ENCODE data around the gene KLK14. TPM values are rescaled to one million over a fixed set of nuclear protein-coding genes. Genes with fewer than 3 reads are reported as not detected.

The KLK14 gene, protein sequence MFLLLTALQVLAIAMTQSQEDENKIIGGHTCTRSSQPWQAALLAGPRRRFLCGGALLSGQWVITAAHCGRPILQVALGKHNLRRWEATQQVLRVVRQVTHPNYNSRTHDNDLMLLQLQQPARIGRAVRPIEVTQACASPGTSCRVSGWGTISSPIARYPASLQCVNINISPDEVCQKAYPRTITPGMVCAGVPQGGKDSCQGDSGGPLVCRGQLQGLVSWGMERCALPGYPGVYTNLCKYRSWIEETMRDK
- polyA plus RNA-seq (ENCODE audit: insufficient read depth in 1 of 5, insufficient read length in 5 of 5, low replicate concordance in 1 of 5) = under 1 TPM in 4 of 5 donors, not detected in 1; 0.13 to 0.31 (median 0.23) TPM
- long read RNA-seq, donor 1 = 0 reads
- long read RNA-seq, donor 2 = 0 reads
- long read RNA-seq, donor 3 = 0 reads
- long read RNA-seq, donor 4 = 0 reads
- long read RNA-seq, donor 5 = 0 reads
- long read RNA-seq, donor 6 = 0 reads
- long read RNA-seq, donor 7 = 0 reads
- long read RNA-seq, donor 8 = 0 reads

DNA sequence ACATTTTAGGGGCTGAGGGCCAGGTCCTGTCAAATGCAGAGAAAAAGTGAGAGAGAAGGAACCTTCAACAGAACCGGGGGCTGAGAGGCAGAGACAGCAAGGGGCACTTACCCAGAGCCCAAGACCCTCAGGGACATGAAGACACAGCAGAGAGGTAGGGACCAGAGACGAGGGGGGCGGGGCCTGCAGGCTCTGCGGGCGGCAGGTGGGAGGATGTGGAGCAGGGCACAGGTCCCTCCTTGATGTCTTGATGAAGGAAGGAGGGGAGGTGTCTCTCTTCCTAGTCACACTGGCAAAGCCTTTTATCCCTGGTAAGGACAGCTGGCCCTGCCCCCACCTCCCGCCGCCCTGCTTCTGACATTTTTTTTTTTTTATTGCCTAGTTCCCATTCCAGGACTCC, at the start of gene KLK14:
KLK14 (minus strand) TSS at position 277 of the 400 bp plus-strand sequence; CDS start at position 4, 273 bp downstream.
- DNase-seq = no peak

DNA sequence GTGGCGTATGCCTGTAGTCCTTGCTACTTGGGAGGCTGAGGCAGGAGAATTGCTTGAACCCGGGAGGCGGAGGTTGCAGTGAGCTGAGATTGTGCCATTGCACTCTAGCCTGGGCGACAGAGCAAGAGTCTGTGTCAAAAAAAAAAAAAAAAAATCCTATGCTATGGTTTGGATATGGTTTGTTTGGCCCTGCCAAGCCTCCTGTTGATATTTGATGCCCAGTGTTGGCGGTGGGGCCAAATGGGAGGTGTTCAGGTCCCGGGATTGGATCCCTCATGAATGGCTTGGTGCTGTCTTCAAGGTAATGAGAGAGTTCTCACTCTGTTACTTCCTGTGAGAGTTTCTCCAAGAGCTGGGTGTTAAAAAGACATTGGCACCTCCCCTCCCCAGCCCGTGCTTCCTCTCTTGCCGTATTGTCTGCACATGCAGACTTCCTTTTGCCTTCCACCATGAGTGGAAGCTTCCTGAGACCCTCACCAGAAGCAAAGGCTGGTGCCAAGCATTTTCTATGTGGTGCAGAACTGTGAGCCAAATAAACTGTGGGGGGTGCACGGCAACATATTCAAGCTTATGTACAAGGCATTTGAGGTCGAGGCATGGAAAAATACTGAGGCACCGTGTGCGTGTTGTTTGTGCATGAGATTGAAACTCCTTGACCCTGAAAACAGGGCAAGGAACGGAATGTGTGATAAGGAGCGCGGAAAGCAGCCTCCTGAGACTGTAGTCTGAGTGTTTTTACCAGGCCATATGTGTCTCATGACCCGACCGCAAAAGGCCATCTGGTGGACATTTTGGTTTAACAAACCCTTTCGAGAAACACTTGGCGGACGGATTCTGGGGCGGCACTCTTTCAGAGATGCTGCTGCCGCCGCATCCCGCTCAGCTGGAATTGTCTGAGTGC, 49.3 kb upstream of the KLK14 start:
- DNase-seq = peak; percentile 30 to 48

DNA sequence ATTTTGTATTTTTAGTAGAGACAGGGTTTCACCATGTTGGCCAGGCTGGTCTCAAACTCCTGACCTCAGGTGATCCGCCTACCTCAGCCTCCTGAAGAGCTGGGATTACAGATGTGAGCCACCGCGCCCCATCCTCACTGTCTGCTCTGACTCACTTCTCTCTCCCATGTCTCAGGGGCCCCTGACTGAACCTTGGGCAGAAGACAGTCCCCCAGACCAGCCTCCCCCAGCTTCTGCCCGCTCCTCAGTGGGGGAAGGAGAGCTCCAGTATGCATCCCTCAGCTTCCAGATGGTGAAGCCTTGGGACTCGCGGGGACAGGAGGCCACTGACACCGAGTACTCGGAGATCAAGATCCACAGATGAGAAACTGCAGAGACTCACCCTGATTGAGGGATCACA, 47.0 kb upstream of the KLK14 start:
- no peak for DNase-seq

DNA sequence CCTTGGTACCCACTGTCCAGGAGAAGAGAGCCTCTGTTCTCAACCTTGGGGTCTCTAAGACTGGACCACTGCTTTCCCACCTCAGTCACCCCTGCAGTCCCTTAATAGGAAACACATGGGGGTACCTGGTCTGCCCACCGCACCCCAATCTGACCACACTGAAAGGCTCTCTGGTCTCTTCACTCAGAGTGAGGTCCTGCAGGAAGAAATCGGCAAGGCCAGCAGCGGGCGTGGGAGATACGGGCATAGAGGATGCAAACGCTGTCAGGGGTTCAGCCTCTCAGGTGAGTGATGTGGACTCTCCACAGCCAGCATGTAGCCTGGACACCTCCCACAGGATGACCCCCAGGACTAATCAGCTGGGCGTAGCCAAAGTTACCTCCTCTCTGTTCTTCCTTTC, 45.5 kb upstream of the KLK14 start:
- DNase-seq = no peak

DNA sequence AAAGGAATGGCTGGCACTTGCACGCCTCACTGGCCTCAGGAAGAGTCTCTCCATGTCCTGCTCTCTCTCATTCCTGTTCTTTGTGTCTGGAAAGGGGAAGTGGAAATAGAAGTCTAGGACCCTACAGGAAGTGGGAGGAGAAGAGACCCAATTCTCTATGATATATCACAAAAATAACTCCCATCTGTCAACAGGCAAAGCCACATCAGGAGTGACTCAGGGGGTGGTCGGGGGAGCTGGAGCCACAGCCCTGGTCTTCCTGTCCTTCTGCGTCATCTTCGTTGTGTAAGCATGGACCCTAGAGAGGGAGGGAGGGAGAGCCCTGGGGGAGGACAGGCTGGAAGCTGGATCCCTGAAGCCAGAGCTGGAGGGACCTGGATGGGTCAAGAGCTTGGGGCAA, 45.1 kb upstream of the KLK14 start:
- DNase-seq = no peak

DNA sequence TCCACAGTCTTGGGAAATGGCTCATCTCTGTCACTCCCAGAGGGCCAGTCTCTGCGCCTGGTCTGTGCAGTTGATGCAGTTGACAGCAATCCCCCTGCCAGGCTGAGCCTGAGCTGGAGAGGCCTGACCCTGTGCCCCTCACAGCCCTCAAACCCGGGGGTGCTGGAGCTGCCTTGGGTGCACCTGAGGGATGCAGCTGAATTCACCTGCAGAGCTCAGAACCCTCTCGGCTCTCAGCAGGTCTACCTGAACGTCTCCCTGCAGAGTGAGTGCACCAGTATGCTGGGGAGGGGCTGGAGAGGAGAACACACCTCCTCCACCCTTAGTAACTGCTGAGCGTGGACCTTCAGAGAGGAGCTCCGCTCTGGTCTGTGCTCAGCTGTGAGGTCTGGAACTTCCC, 44.3 kb upstream of the KLK14 start:
- no peak for DNase-seq

DNA sequence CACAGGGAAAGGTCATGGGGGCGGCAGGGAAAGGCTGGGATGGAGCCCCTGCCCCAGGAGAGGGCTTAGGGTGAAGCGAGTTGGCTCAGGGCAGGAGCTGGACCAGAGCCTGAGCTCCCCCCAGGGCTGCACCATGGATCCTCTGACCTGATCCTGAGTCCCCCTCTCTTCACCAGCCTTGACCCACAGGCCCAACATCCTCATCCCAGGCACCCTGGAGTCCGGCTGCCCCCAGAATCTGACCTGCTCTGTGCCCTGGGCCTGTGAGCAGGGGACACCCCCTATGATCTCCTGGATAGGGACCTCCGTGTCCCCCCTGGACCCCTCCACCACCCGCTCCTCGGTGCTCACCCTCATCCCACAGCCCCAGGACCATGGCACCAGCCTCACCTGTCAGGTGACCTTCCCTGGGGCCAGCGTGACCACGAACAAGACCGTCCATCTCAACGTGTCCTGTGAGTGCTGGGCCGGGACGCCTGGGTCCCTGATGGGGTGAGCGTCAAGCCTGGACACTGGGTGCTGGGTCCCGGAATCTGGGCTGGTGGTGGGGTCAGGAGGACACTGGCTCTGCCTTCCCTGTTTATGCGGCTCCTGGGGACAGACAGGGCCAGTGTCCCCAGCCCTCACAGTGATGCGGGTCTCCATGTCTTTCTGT, 42.9 kb upstream of the KLK14 start:
- DNase-seq = no peak

DNA sequence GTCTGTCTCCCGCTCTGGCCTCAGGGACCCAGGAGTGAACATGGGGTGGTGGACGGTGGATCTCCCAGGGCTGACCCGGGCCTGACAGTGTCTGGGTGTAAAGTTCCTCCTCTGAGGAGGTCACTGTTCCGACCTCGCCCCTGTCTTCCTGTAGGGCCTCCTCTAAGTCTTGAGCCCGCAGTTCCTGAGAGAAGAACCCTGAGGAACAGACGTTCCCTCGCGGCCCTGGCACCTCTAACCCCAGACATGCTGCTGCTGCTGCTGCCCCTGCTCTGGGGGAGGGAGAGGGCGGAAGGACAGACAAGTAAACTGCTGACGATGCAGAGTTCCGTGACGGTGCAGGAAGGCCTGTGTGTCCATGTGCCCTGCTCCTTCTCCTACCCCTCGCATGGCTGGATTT, 42.0 kb upstream of the KLK14 start, which contains the start of gene SIGLEC9:
SIGLEC9 (plus strand) TSS at position 178 of the 400 bp plus-strand sequence; CDS start at position 247, 69 bp downstream.
- no peak for DNase-seq

DNA sequence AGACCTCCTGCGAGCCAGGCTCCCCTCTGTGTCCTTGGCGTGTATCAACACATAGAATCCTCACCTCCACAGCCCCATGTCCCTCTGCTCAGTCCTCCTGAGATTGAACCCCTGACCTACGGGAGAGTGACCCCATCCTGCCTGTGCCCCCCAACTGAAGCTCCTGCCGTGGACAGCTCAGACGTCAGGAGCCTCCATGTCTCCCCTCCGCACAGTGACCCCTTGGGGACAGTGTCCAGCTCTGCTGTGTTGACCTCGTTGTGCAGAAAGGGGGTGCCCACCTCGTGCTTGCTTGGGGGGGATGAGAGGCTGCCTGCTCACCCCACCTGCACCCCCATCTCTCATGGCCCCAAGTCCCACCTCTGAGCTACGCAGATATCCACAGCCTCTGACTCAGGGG, 41.5 kb upstream of the KLK14 start:
- no peak for DNase-seq

DNA sequence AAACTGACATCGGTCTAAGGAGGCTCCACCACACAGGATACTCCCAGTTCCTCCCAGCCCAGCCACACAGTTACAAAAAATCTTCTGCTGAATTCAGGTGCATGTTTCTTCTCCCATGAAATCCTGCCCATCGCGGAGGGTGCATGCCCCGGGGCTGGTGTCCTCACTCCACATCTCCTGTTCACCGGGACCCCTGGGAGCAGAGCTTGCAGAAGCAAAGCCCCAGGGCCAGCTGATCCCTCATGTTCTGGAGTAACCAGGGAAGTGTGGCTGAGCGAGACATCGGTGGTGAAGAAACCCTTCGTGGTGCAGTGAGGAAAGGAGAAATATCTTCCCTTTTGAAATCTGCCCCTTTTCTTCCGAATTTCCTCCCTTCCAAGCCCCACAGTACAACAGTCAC, 41.1 kb upstream of the KLK14 start:
- DNase-seq = no peak

DNA sequence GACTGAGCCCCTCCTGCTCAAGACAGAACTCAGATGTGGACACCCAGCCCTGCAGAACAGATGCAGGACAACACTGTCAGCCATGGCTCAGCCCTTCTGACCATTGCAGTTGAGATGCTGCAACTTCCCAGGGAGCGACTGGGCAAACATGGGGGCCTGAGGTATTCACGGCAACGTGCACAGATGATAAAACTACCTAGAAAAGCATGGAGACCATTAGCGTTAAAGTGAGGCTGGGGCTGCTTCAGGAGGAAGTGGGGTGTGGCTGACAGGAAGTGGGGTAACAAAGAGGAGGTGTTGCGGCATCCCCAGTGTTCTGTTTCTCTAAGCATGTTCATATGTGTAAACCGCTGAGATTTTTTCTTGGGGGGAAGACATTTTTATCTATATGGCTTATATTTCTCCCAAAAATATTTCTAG, 40.7 kb upstream of the KLK14 start:
- no peak for DNase-seq

DNA sequence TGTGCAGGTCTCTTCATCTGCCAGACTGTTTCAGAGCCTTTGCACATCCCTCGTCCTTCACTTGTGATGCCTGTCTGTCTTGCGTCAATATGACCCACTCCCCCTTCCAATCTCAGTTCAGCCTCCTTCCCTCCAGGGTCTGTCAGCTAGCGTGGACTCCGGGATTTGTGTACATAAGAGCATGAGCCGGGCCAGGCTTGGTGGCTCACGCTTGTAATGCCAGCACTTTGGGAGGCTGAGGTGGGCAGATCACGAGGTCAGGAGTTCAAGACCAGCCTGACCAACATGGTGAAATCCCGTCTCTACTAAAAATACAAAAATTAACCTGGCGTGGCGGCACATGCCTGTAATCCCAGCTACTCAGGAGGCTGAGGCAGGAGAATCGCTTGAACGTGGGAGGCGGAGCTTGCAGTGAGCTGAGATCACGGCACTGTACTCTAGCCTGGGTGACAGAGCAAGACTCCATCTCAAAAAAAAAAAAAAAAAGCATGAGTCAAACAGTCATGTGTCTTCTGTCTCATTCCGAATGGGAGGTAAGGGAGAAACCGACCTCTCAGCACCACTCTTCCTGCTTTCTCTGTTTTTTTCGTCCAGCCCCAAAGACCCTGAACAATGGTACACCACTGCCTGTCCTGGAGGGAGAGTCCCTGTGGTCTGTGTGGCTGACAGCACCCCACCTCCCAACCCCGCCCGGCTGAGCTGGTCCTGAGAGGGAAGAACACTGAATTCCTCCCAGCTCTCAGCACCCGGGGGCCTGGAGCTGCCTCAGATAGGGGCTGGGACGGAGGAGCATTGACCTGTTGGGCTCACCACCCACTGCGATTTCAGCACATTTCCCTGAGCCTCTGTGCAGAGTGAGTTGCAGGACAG, 39.7 kb upstream of the KLK14 start:
- DNase-seq = no peak

DNA sequence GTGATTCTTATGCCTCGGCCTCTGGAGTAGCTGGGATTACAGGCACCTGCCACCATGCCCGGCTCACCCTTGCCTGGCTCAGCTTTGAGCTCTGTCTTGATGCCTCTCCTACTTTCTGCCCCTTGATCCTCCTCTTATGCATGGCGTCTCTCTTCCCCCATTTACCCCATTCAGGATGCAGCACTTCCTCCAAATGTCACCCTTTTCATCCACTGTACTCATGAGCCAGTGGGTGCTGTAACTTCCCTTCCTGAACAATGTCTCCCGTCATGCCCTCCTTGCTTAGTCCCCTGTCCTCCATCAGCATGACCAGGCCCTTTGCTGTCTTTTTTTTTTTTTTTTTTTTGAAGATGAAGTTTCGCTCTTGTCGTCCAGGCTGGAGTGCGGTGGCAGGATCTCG, 38.6 kb upstream of the KLK14 start:
- no peak for DNase-seq

DNA sequence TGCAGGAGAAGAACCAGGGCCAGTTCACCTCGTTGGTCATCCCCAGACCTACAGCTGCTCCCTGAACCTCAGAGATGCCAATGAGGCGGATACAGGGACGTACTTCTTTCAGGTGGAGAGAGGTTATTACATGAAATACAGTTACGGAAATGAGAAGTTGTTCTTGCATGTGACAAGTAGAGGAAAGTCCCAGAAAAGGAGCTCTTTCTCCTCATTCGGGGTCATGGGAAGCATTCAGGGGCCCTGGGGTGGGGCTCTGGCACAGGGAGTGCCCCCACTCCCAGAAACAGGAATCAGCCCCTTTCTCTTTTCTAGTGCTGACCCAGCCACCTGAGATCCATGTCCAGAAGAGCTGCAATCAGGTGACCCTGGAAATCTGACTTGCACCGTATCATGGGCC, 37.5 kb upstream of the KLK14 start:
- no peak for DNase-seq

DNA sequence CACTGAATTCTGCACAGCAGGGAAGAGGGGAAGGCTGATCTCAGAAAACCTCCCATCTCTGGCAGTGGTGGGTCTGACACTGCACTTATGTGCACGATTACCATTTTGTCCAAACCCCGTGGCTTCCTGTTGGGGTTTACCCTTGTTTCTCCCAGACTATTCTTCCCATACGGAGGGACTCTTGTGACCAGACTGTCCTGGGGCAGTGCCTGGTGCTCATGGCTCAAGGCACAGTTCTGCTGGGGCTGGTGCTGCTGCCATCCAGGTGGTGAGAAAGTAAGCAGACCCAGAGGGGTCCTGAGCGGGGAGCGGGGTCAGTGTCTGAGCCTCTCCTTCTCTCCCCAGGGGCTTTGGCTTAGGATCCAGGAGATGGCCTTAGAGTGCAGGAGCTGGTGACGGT, 36.9 kb upstream of the KLK14 start:
- no peak for DNase-seq

DNA sequence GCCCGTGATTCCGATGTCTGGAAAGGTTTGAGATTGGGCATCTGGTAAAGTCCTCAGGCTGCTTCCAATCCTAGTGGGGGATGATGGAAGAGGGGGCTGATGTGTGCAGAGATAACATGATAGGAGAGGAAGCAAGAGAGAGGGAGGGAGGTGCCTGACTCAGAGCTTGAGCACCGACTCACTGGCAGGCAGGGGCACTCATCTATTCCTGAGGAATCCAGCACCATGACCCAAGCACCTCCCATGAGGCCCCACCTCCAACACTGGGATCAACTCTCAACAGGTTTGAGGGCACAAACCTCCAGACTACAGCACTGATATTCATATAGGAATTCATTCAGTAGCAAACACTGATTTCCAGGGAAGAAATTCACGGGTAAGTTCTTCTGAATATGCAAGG, 36.4 kb upstream of the KLK14 start:
- DNase-seq = no peak

DNA sequence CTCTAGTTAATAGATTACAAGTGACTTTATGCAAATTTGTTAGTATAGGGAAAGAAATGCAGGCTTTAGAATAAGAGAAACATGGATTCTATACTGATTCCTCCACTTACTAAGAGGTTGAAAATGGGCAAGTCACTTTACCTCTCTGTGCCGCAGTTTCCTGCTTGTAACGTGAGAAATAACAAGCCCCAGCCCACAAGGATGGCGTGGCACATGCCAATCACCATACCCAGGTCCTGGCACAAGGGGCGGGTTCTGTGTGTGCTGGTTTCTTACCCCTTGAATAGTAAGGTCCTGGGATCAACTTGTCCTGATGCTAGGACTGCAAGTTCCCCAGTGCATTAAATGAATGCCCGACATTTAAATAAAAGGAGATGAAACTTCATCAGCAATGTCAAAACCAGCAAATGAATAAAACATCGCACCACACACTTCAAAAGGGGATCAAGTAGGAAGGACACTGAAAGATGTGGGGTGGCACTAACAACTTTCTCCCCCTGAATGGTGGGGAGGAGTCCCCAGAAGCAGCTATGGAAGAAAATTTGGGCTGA, 34.1 kb upstream of the KLK14 start:
- DNase-seq = no peak

DNA sequence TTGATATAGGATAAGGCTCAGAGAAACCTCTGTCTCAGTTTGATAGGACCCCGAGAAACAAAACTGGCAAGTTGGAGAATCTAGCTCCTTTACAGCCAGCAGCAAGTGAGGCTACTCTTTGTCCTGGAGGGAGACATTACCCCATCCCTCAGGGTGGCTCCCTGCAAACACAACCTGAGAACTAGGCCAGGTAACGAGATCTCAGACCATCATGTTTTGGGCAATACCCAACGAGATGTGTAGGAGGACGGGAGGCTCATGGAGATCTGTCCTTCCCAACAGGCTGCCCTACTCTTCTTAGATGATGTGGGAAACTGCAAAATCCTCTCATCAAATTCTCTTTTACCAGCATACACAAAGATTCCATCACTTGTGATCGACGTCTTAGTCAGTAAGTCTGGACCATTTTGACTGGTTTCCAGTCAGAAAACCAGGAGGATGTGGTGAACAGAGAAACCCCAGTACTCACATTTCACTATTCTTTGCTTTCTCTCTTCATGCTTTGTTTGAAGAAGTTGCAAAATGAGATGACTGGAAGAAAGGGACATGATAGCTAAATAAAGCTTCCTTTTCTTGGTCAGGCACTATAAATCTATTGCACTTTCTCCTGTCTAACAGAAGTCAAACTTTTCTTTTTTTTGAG, 31.5 kb upstream of the KLK14 start:
- DNase-seq = no peak

DNA sequence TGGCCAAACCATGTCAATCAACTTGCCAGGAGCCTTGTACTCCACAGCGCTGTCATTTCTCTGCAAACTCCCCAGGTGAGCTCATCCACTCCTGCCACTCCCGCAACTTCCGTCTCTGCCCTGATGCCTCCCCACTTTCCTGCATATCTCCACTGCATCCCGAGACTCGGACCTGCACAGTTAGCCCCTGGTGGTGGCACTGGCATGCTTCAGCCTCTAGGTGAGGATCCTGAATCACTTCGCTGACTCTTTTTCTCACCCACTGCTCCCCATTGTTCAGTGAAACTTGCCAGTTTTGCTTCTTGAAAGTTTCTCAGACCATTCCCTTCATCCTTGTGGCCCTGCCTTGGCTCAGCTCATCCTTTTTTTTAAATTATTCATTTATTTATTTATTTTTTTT, 28.9 kb upstream of the KLK14 start:
- DNase-seq = no peak

DNA sequence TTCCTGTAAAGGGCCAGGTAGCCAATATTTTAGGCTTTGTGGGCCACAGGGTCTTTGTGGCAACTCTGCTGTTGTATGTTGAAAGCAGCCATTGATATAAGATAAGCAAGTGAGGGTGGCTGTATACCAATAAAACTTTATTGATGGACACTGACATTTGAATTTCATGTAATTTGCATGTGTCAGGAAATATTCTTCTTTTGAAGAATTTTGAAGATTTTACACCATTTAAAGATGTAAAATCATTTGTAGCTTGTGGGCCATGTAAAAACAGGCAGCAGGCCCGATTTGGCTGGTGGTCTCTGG, 27.9 kb upstream of the KLK14 start:
- DNase-seq = no peak

DNA sequence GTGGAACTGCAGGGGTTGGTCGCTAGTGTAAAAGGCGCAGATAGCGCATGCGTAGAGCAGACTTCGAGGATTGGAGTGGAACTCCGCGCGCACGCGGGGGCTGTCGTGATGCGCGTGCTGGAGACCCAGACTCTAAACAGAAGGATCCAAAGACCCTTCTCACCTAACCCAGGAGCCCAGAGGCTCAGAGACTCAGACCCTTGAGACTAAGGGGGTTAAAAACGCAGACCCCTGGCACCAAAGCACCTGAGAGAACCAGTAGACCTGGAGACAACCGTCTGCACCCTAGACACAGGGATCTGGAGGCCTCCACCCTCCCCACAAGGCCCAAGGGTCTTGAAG, 26.1 kb upstream of the KLK14 start:
- no peak for DNase-seq
